ENCODE data around the gene ACOT9. TPM values are rescaled to one million over a fixed set of nuclear protein-coding genes. Genes with fewer than 3 reads are reported as not detected.

The ACOT9 gene
- total and polyA plus RNA-seq, 2 donors (not counting 3 experiments of a cell fraction or from before 2014, with no cell fraction given), result 38.4 to 83.1 TPM

DNA sequence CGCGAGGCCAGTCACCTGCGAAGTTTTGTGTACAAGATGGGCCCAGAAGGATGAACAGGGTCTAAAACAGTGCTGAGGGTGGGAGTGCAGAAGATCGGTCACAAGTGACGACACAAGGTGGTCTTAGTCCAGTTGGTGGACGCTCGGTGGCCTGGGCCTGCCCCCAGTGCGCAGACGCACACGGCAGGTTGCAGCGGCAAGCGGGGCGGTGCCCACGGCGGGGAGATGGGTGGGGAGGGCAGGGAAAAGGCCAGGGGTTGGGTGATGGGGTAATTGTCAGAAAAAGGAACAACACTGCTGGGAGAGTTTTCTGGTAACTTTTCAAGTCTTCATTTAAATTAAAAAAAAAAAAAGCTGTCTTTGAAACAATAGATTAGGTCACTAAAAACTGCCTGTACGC, 76.8 kb downstream of the ACOT9 start:
- intact Hi-C loops (cut with micrococcal nuclease), result no loop called here
- dilution Hi-C loops (cut with MboI; ENCODE audit: extremely low pct_ligation_motif_present, low sequenced_read_pairs), result no loop called here
- Histone ChIP-seq H3K4me1 (ENCODE audit: control insufficient read depth, extremely low read depth, insufficient read depth, low read length) (peaks cover 11% of the 10 kb centered on the region), H3K9ac (replicated peaks; ENCODE audit: extremely low read depth, insufficient read depth, low read length) (no peak overlapping the region), H3K27ac (ENCODE audit: insufficient read depth, low read depth, low read length) (no peak overlapping the region), H3K9me3 (replicated peaks; ENCODE audit: control insufficient read depth, insufficient read depth, low read length) (no peaks in the 10 kb centered on the region), H3K4me2 (ENCODE audit: insufficient read depth, low read length) (no peak overlapping the region), H3K4me3 (replicated peaks in 1 of 3; ENCODE audit: insufficient read depth in 1 of 3, low read depth in 1 of 3, low read length in 3 of 3) (no peak overlapping the region), H2AFZ (ENCODE audit: low read depth, low read length) (no peak overlapping the region), H3K9me1 (replicated peaks; ENCODE audit: control insufficient read depth, extremely low read depth, insufficient read depth, low read length) (no peaks in the 10 kb centered on the region), H3K36me3 (ENCODE audit: control insufficient read depth in 2 of 2, extremely low read depth in 1 of 2, insufficient read depth in 2 of 2, low read length in 2 of 2) (no peaks in the 10 kb centered on the region), H4K20me1 (replicated peaks; ENCODE audit: control insufficient read depth, extremely low read depth, insufficient read depth, low read length) (no peaks in the 10 kb centered on the region), H3K27me3 (ENCODE audit: control insufficient read depth in 2 of 2, insufficient read depth in 2 of 2, low read length in 2 of 2) (no peaks in the 10 kb centered on the region), H3K79me2 (ENCODE audit: control insufficient read depth, insufficient read depth, low read length) (peaks cover 30% of the 10 kb centered on the region)
- no peak for TF ChIP-seq POLR2AphosphoS5 (IDR thresholded peaks at IDR 0.05; ENCODE audit: insufficient read depth, low read depth, low read length)
- TF ChIP-seq FOS (IDR thresholded peaks at IDR 0.05; ENCODE audit: borderline replicate concordance, insufficient read depth, low read length), result no peak
- no peak for TF ChIP-seq POLR2A (IDR thresholded peaks at IDR 0.05; ENCODE audit: low read depth, low read length)
- no peak for TF ChIP-seq MAX (IDR thresholded peaks at IDR 0.05; ENCODE audit: insufficient read depth, insufficient read length)
- no peak for TF ChIP-seq EZH2 (IDR thresholded peaks at IDR 0.05; ENCODE audit: borderline replicate concordance, low read depth, low read length, severe bottlenecking)
- no peak for TF ChIP-seq GATA2 (IDR thresholded peaks at IDR 0.05; ENCODE audit: insufficient read depth, insufficient read length, low read depth, low read length)
- no peak for TF ChIP-seq MYC (IDR thresholded peaks at IDR 0.05; ENCODE audit: low read depth, low read length)
- no peak for TF ChIP-seq JUN (IDR thresholded peaks at IDR 0.05; ENCODE audit: borderline replicate concordance, insufficient read depth, insufficient read length, low read depth)
- TF ChIP-seq CTCF (IDR thresholded peaks at IDR 0.05; ENCODE audit: extremely low read depth in 1 of 2, insufficient read depth in 1 of 2, low read depth in 1 of 2, low read length in 2 of 2), result no peak
- DNase-seq (ENCODE audit: low read depth, low spot score), result no peak
- ChIA-PET POLR2A (no interaction called here), CTCF (interaction anchor here (0.6 kb wide), 1 partner anchor 332 kb away, joined by 5 read pairs; no protein-coding TSS in a partner anchor)
- no peak for FAIRE-seq
- BruUV-seq (replicated peaks), result no TSS peak
